PFSK-1 (cell line): Measurements from ENCODE around the gene CENPM. TPM values are rescaled to one million over a fixed set of nuclear protein-coding genes. Genes with fewer than 3 reads are reported as not detected.
A peak's percentile ranks its signal among the peaks of the same experiment; 100 is the strongest.

ENCODE experiments used
- FOXP2 ChIP-seq: optimal IDR thresholded peaks from 2 replicates; pipeline ENCODE3; 2011; ENCODE audit warnings: borderline replicate concordance, control low read depth, inconsistent platforms; ENCODE audit not compliant: insufficient read depth; ENCODE audit errors: extremely low read length, extremely low read depth
- POLR2AphosphoS5 ChIP-seq: IDR thresholded peaks from 2 replicates; pipeline ENCODE4 v1.6.1; 2012; ENCODE audit warnings: low read depth, mild to moderate bottlenecking, control low read depth, low read length, moderate library complexity
- SIN3A ChIP-seq: IDR thresholded peaks from 2 replicates; pipeline ENCODE4 v1.6.1; 2012; ENCODE audit warnings: mild to moderate bottlenecking, low read length, moderate library complexity, borderline replicate concordance; ENCODE audit not compliant: insufficient read depth
- TAF1 ChIP-seq: IDR thresholded peaks from 2 replicates; pipeline ENCODE4 v1.6.1; 2012; ENCODE audit warnings: low read length, control low read depth, borderline replicate concordance; ENCODE audit not compliant: insufficient read depth
- polyA plus RNA-seq: library from polyadenylated mRNA; unstranded; fragments of >200 nt; gene quantifications from one replicate; pipeline ENCODE4 v1.2.1, GENCODE V29; 2012; ENCODE audit warnings: low read depth, missing spikeins; ENCODE audit not compliant: insufficient read length
- TF ChIP-seq, protein P1 (sequence below), 2 experiments: IDR thresholded peaks; 2 replicates each; pipeline versions ENCODE4 v1.6.1 to v1.8.0; 2011 to 2012; ENCODE audit warnings: low read depth in 2 of 2, low read length in 2 of 2, control low read depth in 1 of 2, inconsistent platforms in 1 of 2, mild to moderate bottlenecking in 1 of 2, moderate library complexity in 1 of 2; ENCODE audit not compliant: insufficient read depth in 1 of 2

Gene CENPM, protein sequence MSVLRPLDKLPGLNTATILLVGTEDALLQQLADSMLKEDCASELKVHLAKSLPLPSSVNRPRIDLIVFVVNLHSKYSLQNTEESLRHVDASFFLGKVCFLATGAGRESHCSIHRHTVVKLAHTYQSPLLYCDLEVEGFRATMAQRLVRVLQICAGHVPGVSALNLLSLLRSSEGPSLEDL
- 57.0 TPM for polyA plus RNA-seq

DNA sequence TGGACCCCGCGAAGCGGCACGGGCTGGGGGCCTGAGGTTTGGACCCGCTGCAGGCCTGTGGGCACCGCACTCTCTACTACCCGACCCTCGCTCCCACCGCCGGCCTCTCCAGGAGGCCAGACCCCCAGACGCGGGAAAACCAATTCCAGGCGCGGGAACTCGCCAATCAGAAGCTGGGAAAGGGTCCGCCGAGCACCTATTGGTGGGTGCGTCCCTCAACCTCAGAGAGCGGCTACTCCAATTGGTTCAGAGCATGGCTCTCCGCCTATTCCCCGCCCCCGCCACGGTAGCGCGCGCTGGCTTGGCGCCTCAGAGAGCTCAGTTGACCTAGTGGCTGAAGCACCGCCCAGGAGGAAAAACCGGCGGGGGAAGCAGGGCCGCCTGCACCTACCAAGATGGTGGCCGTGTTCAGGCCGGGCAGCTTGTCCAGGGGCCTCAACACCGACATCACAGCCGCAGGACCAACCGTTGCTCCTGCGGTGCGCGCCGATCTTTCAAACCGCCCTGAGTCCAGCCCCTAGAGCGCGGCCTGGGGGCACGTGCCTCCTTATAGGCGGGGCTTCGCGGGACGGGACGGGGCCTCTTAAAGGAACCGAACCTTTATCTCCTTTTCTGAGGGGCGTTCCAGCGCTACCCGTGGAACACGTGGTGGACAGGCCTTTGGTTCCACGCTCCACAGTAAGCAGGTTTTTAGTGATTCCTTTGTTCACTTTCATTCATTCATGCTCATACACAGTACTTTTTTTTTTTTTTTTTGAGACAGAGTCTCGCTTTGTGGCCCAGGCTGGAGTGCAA lies at the start of gene CENPM:
CENPM (minus strand) TSS at position 524 of the 795 bp plus-strand sequence; CDS start at position 448, 76 bp downstream.
- TF ChIP-seq, protein P1, sequence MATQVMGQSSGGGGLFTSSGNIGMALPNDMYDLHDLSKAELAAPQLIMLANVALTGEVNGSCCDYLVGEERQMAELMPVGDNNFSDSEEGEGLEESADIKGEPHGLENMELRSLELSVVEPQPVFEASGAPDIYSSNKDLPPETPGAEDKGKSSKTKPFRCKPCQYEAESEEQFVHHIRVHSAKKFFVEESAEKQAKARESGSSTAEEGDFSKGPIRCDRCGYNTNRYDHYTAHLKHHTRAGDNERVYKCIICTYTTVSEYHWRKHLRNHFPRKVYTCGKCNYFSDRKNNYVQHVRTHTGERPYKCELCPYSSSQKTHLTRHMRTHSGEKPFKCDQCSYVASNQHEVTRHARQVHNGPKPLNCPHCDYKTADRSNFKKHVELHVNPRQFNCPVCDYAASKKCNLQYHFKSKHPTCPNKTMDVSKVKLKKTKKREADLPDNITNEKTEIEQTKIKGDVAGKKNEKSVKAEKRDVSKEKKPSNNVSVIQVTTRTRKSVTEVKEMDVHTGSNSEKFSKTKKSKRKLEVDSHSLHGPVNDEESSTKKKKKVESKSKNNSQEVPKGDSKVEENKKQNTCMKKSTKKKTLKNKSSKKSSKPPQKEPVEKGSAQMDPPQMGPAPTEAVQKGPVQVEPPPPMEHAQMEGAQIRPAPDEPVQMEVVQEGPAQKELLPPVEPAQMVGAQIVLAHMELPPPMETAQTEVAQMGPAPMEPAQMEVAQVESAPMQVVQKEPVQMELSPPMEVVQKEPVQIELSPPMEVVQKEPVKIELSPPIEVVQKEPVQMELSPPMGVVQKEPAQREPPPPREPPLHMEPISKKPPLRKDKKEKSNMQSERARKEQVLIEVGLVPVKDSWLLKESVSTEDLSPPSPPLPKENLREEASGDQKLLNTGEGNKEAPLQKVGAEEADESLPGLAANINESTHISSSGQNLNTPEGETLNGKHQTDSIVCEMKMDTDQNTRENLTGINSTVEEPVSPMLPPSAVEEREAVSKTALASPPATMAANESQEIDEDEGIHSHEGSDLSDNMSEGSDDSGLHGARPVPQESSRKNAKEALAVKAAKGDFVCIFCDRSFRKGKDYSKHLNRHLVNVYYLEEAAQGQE (IDR thresholded peaks at IDR 0.05; ENCODE audit: insufficient read depth in 1 of 2, low read depth in 2 of 2, low read length in 2 of 2): no peak
- peak; percentile 25; the same call in 1 of the 2 replicates for TF ChIP-seq SIN3A
- TF ChIP-seq TAF1: no peak
- TF ChIP-seq POLR2AphosphoS5: peak; percentile 57; the same call in 1 of the 2 replicates
- peak; percentile 47 for TF ChIP-seq FOXP2

DNA sequence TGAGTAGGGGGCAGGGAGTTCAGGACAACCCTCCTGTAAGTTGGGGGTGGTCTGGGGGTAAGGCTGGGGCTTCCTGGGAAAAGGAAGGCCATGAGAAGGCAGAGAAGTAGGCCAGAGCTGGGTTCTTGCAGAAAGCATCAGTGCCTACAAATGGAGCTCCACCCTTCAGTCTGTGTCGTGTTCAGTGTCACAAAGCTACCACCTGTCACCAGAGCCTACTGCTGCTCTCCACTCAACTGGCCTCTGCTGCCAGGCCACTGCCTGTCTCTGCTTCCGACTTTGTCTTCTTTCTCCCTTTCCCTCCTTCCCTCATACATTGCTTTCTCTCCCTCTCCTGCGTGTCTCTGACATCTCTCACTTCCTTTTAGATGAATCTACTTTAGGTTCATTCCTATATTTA lies 48.3 kb upstream of the CENPM start:
- TF ChIP-seq FOXP2 (no peak), SIN3A (no peak), POLR2AphosphoS5 (no peak), TAF1 (no peak)
- TF ChIP-seq, protein P1 (IDR thresholded peaks at IDR 0.05; ENCODE audit: insufficient read depth in 1 of 2, low read depth in 2 of 2, low read length in 2 of 2): no peak

DNA sequence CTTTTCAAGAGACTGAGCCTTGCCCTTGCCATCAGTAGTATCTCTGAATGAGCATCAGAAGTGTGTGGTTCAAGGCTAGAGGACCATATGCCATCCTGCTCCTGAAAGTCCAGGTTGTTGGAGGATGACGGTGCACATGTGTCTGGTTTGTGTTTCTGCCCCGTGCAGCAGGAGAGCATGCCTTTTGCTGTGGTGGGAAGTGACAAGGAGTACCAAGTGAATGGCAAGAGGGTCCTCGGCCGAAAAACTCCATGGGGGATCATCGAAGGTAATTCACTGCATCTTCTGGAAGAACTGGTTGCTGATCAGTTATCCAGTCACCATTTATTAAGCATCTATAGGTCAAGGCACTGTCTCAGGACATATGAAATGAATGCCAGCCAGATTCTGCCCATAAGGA lies 45.5 kb upstream of the CENPM start:
- TF ChIP-seq FOXP2: no peak
- TF ChIP-seq POLR2AphosphoS5: no peak
- TF ChIP-seq TAF1: no peak
- TF ChIP-seq SIN3A: no peak
- TF ChIP-seq, protein P1 (IDR thresholded peaks at IDR 0.05; ENCODE audit: insufficient read depth in 1 of 2, low read depth in 2 of 2, low read length in 2 of 2): no peak

DNA sequence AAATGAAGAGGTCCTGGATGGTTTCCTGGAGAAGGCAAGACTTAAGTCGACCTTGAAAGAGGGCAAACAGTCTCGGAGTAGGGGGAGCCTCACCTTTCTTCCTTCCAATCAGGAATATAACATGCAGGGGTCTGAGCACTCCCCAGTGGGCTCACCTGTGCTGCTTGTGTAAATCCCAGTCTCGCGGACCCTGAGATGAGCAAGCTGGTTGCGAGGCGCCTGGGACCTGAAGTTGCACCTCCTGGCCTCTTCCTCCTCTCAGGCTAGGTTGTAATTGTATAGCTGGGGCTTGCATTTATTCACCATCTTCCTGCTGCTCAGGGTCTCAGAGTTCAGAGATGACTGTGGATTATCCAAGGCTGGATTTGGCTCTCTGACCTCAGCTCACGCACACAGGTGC lies 44.2 kb upstream of the CENPM start:
- TF ChIP-seq, protein P1 (IDR thresholded peaks at IDR 0.05; ENCODE audit: insufficient read depth in 1 of 2, low read depth in 2 of 2, low read length in 2 of 2): no peak
- TF ChIP-seq SIN3A (no peak), FOXP2 (no peak), TAF1 (no peak), POLR2AphosphoS5 (no peak)
